ENCODE data around the gene KLHDC4. TPM values are rescaled to one million over a fixed set of nuclear protein-coding genes. Genes with fewer than 3 reads are reported as not detected.

The KLHDC4 gene
- total and polyA plus RNA-seq, 9 of the 15 experiments (the other 6 are each of a cell fraction or from before 2014, with no cell fraction given) = 1.3 to 68.1 (median 32.8) TPM

DNA sequence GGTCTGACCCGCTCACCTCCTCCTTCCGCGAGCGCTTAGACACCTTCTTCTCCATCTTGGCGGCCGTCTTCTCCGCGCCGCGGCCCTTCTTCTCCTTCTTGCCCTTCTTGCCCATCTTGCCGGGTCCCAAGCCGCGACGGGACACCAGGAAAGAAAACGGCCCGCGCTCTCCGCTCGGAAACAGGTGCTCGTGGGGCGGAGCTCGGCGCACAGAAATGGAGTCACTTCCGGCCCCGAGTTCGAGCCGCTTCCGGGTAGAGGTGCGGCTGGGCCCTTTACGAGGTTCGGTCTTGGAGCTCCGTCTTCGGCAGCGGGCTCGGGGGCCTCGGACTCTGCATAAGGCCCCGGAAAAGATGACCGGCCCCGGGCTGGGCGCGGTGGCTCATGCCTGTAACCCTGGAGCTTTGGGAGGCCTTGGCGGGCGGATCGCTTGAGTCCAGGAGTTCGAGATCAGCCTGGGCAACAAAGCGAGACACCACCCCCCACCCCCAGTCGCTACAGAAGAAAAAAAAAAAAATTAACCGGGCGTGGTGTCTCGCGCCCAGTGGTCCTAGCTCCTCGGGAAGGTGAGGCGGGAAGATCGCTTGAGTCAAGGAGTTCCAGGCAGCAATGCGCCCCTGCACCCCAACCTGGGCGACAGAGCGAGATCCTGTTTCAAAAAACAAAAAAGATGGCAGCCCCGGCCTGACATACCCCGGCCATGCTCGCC lies at the start of gene KLHDC4 (continued):
- TF ChIP-seq, protein P1, sequence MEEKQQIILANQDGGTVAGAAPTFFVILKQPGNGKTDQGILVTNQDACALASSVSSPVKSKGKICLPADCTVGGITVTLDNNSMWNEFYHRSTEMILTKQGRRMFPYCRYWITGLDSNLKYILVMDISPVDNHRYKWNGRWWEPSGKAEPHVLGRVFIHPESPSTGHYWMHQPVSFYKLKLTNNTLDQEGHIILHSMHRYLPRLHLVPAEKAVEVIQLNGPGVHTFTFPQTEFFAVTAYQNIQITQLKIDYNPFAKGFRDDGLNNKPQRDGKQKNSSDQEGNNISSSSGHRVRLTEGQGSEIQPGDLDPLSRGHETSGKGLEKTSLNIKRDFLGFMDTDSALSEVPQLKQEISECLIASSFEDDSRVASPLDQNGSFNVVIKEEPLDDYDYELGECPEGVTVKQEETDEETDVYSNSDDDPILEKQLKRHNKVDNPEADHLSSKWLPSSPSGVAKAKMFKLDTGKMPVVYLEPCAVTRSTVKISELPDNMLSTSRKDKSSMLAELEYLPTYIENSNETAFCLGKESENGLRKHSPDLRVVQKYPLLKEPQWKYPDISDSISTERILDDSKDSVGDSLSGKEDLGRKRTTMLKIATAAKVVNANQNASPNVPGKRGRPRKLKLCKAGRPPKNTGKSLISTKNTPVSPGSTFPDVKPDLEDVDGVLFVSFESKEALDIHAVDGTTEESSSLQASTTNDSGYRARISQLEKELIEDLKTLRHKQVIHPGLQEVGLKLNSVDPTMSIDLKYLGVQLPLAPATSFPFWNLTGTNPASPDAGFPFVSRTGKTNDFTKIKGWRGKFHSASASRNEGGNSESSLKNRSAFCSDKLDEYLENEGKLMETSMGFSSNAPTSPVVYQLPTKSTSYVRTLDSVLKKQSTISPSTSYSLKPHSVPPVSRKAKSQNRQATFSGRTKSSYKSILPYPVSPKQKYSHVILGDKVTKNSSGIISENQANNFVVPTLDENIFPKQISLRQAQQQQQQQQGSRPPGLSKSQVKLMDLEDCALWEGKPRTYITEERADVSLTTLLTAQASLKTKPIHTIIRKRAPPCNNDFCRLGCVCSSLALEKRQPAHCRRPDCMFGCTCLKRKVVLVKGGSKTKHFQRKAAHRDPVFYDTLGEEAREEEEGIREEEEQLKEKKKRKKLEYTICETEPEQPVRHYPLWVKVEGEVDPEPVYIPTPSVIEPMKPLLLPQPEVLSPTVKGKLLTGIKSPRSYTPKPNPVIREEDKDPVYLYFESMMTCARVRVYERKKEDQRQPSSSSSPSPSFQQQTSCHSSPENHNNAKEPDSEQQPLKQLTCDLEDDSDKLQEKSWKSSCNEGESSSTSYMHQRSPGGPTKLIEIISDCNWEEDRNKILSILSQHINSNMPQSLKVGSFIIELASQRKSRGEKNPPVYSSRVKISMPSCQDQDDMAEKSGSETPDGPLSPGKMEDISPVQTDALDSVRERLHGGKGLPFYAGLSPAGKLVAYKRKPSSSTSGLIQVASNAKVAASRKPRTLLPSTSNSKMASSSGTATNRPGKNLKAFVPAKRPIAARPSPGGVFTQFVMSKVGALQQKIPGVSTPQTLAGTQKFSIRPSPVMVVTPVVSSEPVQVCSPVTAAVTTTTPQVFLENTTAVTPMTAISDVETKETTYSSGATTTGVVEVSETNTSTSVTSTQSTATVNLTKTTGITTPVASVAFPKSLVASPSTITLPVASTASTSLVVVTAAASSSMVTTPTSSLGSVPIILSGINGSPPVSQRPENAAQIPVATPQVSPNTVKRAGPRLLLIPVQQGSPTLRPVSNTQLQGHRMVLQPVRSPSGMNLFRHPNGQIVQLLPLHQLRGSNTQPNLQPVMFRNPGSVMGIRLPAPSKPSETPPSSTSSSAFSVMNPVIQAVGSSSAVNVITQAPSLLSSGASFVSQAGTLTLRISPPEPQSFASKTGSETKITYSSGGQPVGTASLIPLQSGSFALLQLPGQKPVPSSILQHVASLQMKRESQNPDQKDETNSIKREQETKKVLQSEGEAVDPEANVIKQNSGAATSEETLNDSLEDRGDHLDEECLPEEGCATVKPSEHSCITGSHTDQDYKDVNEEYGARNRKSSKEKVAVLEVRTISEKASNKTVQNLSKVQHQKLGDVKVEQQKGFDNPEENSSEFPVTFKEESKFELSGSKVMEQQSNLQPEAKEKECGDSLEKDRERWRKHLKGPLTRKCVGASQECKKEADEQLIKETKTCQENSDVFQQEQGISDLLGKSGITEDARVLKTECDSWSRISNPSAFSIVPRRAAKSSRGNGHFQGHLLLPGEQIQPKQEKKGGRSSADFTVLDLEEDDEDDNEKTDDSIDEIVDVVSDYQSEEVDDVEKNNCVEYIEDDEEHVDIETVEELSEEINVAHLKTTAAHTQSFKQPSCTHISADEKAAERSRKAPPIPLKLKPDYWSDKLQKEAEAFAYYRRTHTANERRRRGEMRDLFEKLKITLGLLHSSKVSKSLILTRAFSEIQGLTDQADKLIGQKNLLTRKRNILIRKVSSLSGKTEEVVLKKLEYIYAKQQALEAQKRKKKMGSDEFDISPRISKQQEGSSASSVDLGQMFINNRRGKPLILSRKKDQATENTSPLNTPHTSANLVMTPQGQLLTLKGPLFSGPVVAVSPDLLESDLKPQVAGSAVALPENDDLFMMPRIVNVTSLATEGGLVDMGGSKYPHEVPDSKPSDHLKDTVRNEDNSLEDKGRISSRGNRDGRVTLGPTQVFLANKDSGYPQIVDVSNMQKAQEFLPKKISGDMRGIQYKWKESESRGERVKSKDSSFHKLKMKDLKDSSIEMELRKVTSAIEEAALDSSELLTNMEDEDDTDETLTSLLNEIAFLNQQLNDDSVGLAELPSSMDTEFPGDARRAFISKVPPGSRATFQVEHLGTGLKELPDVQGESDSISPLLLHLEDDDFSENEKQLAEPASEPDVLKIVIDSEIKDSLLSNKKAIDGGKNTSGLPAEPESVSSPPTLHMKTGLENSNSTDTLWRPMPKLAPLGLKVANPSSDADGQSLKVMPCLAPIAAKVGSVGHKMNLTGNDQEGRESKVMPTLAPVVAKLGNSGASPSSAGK (IDR thresholded peaks at IDR 0.05) = no peak
- TF ChIP-seq NCOA2 (IDR thresholded peaks at IDR 0.05; ENCODE audit: partially characterized antibody in 2 of 2) (no peak), ZC3H8 (IDR thresholded peaks at IDR 0.05) (no peak), HIVEP1 (CRISPR knock-in tag; IDR thresholded peaks at IDR 0.05) (no peak), KLF1 (tag; IDR thresholded peaks at IDR 0.05) (peak; percentile 71; the same call in 1 of the 2 replicates), ZNF3 (CRISPR knock-in tag; IDR thresholded peaks at IDR 0.05) (no peak), CEBPG (CRISPR knock-in tag; IDR thresholded peaks at IDR 0.05) (no peak), CEBPG (tag; conservative IDR thresholded peaks at IDR 0.05 in 1 of 2, IDR thresholded peaks at IDR 0.05 in 1 of 2) (no peak)
- TF ChIP-seq, protein P2, sequence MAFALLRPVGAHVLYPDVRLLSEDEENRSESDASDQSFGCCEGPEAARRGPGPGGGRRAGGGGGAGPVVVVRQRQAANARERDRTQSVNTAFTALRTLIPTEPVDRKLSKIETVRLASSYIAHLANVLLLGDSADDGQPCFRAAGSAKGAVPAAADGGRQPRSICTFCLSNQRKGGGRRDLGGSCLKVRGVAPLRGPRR (CRISPR knock-in tag; IDR thresholded peaks at IDR 0.05) = no peak
- TF ChIP-seq, protein P3, sequence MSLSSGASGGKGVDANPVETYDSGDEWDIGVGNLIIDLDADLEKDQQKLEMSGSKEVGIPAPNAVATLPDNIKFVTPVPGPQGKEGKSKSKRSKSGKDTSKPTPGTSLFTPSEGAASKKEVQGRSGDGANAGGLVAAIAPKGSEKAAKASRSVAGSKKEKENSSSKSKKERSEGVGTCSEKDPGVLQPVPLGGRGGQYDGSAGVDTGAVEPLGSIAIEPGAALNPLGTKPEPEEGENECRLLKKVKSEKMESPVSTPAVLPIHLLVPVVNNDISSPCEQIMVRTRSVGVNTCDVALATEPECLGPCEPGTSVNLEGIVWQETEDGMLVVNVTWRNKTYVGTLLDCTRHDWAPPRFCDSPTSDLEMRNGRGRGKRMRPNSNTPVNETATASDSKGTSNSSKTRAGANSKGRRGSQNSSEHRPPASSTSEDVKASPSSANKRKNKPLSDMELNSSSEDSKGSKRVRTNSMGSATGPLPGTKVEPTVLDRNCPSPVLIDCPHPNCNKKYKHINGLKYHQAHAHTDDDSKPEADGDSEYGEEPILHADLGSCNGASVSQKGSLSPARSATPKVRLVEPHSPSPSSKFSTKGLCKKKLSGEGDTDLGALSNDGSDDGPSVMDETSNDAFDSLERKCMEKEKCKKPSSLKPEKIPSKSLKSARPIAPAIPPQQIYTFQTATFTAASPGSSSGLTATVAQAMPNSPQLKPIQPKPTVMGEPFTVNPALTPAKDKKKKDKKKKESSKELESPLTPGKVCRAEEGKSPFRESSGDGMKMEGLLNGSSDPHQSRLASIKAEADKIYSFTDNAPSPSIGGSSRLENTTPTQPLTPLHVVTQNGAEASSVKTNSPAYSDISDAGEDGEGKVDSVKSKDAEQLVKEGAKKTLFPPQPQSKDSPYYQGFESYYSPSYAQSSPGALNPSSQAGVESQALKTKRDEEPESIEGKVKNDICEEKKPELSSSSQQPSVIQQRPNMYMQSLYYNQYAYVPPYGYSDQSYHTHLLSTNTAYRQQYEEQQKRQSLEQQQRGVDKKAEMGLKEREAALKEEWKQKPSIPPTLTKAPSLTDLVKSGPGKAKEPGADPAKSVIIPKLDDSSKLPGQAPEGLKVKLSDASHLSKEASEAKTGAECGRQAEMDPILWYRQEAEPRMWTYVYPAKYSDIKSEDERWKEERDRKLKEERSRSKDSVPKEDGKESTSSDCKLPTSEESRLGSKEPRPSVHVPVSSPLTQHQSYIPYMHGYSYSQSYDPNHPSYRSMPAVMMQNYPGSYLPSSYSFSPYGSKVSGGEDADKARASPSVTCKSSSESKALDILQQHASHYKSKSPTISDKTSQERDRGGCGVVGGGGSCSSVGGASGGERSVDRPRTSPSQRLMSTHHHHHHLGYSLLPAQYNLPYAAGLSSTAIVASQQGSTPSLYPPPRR (CRISPR knock-in tag; IDR thresholded peaks at IDR 0.05; ENCODE audit: borderline replicate concordance) = no peak
